A673 (cell line): Measurements from ENCODE around the gene POLR2B. TPM values are rescaled to one million over a fixed set of nuclear protein-coding genes. Genes with fewer than 3 reads are reported as not detected.

Experiments used
- BruUV-seq: library from RNA; stranded (reverse); fragments of 400-500 nt; replicated peaks from 2 replicates; lab custom pipeline; 2021; lab: Mats Ljungman, UMichigan
- CTCF ChIA-PET: fragments of 300-600 bp; sonication (Branson Sonifier 250); formaldehyde crosslinking; loops from one replicate; lab custom pipeline; 2022; ENCODE audit warnings: antibody characterized with exemption; lab: Charles Lee
- POLR2A ChIA-PET: fragments of 300-600 bp; sonication (Branson Sonifier 250); formaldehyde crosslinking; loops from one replicate; lab custom pipeline; 2022; ENCODE audit warnings: antibody characterized with exemption; ENCODE audit not compliant: low non-redundant PET; lab: Charles Lee
- DNase-seq: peaks from one replicate; pipeline ENCODE4 v3.0.0-alpha.2; 2015; ENCODE audit warnings: low spot score
- H3K27ac ChIP-seq: fragments of 200-600 bp; sonication (generic); 2 replicates; pipeline ENCODE4 v1.5.1; 2016; ENCODE audit warnings: mixed run types, low read depth, mild to moderate bottlenecking, mixed read lengths, antibody characterized with exemption, low read length; ENCODE audit not compliant: poor library complexity, severe bottlenecking
- H3K27me3 ChIP-seq: fragments of 200-600 bp; sonication (generic); replicated peaks from 2 replicates; pipeline ENCODE4 v1.6.1; 2017; ENCODE audit warnings: mixed run types, low read depth, mild to moderate bottlenecking, mixed read lengths, antibody characterized with exemption, low read length; ENCODE audit not compliant: insufficient read depth, poor library complexity
- H3K36me3 ChIP-seq: fragments of 200-600 bp; sonication (generic); 2 replicates; pipeline ENCODE4 v1.6.1; 2016; ENCODE audit warnings: mixed run types, mild to moderate bottlenecking, mixed read lengths, antibody characterized with exemption, low read length; ENCODE audit not compliant: insufficient read depth, poor library complexity, severe bottlenecking
- H3K4me1 ChIP-seq: fragments of 200-600 bp; sonication (generic); 2 replicates; pipeline ENCODE4 v1.6.1; 2017; ENCODE audit warnings: mixed run types, mild to moderate bottlenecking, mixed read lengths, antibody characterized with exemption, low read length; ENCODE audit not compliant: insufficient read depth, poor library complexity, severe bottlenecking
- H3K4me3 ChIP-seq: fragments of 200-600 bp; sonication (generic); 2 replicates; pipeline ENCODE4 v1.5.1; 2016; ENCODE audit warnings: low read depth, mixed run types, mild to moderate bottlenecking, mixed read lengths, low read length; ENCODE audit not compliant: poor library complexity, severe bottlenecking
- H3K9me3 ChIP-seq: fragments of 200-600 bp; sonication (generic); 2 replicates; pipeline ENCODE4 v1.6.1; 2016; ENCODE audit warnings: mixed run types, low read depth, mild to moderate bottlenecking, mixed read lengths, antibody characterized with exemption, low read length; ENCODE audit not compliant: poor library complexity, severe bottlenecking
- EZH2 ChIP-seq: fragments of 200-600 bp; sonication (generic); IDR thresholded peaks from 2 replicates; pipeline ENCODE4 v1.6.1; 2017; ENCODE audit warnings: borderline replicate concordance, low read depth, mild to moderate bottlenecking, mixed read lengths, antibody characterized with exemption, low read length; ENCODE audit not compliant: poor library complexity, severe bottlenecking
- intact Hi-C: fragments of 100-400 bp; cut with micrococcal nuclease; formaldehyde crosslinking; loops from one replicate; pipeline ENCODE4 v1.10.0; 2022; ENCODE audit not compliant: unreplicated experiment
- total RNA-seq: library from RNA; stranded (reverse); gene quantifications from 2 replicates; pipeline ENCODE4 v1.2.3, GENCODE V29; 2021
- TF ChIP-seq, protein P1 (sequence below): fragments of 300-800, 200-600 bp; sonication (generic); conservative IDR thresholded peaks from 2 replicates; pipeline ENCODE4 v1.5.1; 2017; ENCODE audit warnings: low read depth, mild to moderate bottlenecking, antibody characterized with exemption, low read length, moderate library complexity, mixed read lengths

POLR2B gene
- total RNA-seq, 1 experiment from 2014 or later: 71.9 TPM

DNA sequence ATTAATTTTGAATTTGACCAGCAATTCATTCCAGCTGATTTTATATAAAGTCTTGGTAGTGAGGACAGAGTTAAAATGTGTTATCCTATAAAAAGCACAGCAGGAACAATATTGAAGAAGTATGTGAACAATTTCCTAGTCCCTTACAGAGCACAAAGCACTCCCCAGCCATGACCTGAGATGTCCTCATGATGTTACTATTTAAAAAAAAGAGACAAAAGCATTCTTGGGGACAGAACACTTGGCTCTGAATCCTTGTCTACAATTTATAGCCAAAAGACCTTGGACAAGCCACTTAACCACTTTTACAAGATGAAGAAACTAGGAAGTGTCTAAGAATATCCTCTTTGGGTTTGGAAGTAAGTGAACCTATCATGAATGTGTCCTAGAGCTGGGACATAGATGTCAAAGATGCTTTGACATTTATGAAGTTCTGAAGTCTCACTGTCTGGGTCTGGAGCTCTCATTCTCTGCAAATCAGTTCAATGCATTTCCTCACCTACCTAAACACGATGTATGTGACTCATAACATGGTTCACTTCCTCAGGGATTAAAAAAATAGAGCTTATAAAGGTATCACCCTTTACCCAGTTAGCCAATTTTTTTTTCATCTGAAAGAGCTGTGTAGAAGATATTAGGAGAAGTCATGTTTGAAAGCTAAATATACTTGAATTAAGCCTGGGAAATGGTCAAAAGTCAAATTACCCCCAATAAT is 70.1 kb downstream of the POLR2B start:
- intact Hi-C loops: no loop called here
- Histone ChIP-seq H3K4me3 (no peak overlapping the region), H3K27ac (no peak overlapping the region), H3K36me3 (no peaks in the 10 kb centered on the region), H3K9me3 (no peaks in the 10 kb centered on the region), H3K27me3 (no peaks in the 10 kb centered on the region), H3K4me1 (no peaks in the 10 kb centered on the region)
- DNase-seq: no peak
- CTCF ChIA-PET: no interaction called here
- POLR2A ChIA-PET: no interaction called here
- TF ChIP-seq, protein P1, sequence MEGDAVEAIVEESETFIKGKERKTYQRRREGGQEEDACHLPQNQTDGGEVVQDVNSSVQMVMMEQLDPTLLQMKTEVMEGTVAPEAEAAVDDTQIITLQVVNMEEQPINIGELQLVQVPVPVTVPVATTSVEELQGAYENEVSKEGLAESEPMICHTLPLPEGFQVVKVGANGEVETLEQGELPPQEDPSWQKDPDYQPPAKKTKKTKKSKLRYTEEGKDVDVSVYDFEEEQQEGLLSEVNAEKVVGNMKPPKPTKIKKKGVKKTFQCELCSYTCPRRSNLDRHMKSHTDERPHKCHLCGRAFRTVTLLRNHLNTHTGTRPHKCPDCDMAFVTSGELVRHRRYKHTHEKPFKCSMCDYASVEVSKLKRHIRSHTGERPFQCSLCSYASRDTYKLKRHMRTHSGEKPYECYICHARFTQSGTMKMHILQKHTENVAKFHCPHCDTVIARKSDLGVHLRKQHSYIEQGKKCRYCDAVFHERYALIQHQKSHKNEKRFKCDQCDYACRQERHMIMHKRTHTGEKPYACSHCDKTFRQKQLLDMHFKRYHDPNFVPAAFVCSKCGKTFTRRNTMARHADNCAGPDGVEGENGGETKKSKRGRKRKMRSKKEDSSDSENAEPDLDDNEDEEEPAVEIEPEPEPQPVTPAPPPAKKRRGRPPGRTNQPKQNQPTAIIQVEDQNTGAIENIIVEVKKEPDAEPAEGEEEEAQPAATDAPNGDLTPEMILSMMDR: no peak
- TF ChIP-seq EZH2: no peak
- BruUV-seq: no TSS peak

- no peaks in the 10 kb centered on the region for H3K36me3 ChIP-seq
- POLR2A ChIA-PET: no interaction called here
- no peak overlapping the region for H3K27ac ChIP-seq
- no peak overlapping the region for H3K4me3 ChIP-seq
- H3K27me3 ChIP-seq: no peaks in the 10 kb centered on the region
- intact Hi-C loops: no loop called here
- no peak for TF ChIP-seq EZH2
- TF ChIP-seq, protein P1: no peak
- BruUV-seq: no TSS peak
- H3K4me1 ChIP-seq: no peaks in the 10 kb centered on the region
- no peaks in the 10 kb centered on the region for H3K9me3 ChIP-seq
- DNase-seq: no peak
- CTCF ChIA-PET: no interaction called here
Measured at GRCh38 chr4:57051095-57051494, 72.4 kb downstream of the POLR2B start.

- H3K4me3 ChIP-seq: no peak overlapping the region
- TF ChIP-seq, protein P1: no peak
- TF ChIP-seq EZH2: no peak
- H3K4me1 ChIP-seq: no peaks in the 10 kb centered on the region
- intact Hi-C loops: no loop called here
- POLR2A ChIA-PET: no interaction called here
- H3K27me3 ChIP-seq: no peaks in the 10 kb centered on the region
- CTCF ChIA-PET: no interaction called here
- no peaks in the 10 kb centered on the region for H3K36me3 ChIP-seq
- H3K9me3 ChIP-seq: no peaks in the 10 kb centered on the region
- DNase-seq: no peak
- H3K27ac ChIP-seq: no peak overlapping the region
- BruUV-seq: no TSS peak
Measured at GRCh38 chr4:57051524-57051923, 72.8 kb downstream of the POLR2B start.
